Stimulated activated CD4-positive, alpha-beta T cell treated with anti-CD3 and anti-CD28 coated beads, Interleukin-12 subunit alpha, Interleukin-12 subunit beta, amount 100 ng/mL, for 24 hours (primary cell): ENCODE results near the gene SLC13A5.
A peak's percentile ranks its signal among the peaks of the same experiment; 100 is the strongest.

ENCODE experiments used
- DNase-seq, 2 experiments: peaks; one replicate each; pipeline ENCODE4 v3.0.0-alpha.2; 2020; ENCODE audit warnings: low read depth in 2 of 2

Gene SLC13A5

GRCh38 chr17:6684460-6684783, 28.7 kb downstream of the SLC13A5 start:
- no peak for DNase-seq

- DNase-seq, result no peak
These were observed 29.3 kb downstream of the SLC13A5 start for GRCh38 chr17:6683730-6684459.

- DNase-seq, result no peak
These were observed 30.0 kb downstream of the SLC13A5 start for GRCh38 chr17:6683081-6683684.

GRCh38 chr17:6682339-6682738, 30.8 kb downstream of the SLC13A5 start:
- DNase-seq, result no peak

GRCh38 chr17:6681671-6682070, 31.5 kb downstream of the SLC13A5 start:
- no peak for DNase-seq

GRCh38 chr17:6681176-6681575, 32.0 kb downstream of the SLC13A5 start:
- DNase-seq, result no peak

GRCh38 chr17:6679241-6679640, 33.9 kb downstream of the SLC13A5 start:
- DNase-seq, result no peak

GRCh38 chr17:6677946-6678345, 35.2 kb downstream of the SLC13A5 start:
- no peak for DNase-seq

GRCh38 chr17:6677158-6677831, 35.9 kb downstream of the SLC13A5 start:
- DNase-seq, result no peak

- no peak for DNase-seq
These were observed 36.4 kb downstream of the SLC13A5 start for GRCh38 chr17:6676802-6677157.

- DNase-seq, result no peak
These were observed 37.9 kb downstream of the SLC13A5 start for GRCh38 chr17:6675201-6675825.

GRCh38 chr17:6674586-6674985, 38.6 kb downstream of the SLC13A5 start:
- no peak for DNase-seq

GRCh38 chr17:6671431-6671830, 41.7 kb downstream of the SLC13A5 start:
- no peak for DNase-seq

GRCh38 chr17:6670999-6671398, 42.2 kb downstream of the SLC13A5 start:
- DNase-seq, result no peak

GRCh38 chr17:6670571-6670970, 42.6 kb downstream of the SLC13A5 start:
- no peak for DNase-seq

GRCh38 chr17:6669479-6670212, 43.5 kb downstream of the SLC13A5 start:
- DNase-seq, result no peak

GRCh38 chr17:6668727-6669425, 44.3 kb downstream of the SLC13A5 start:
- no peak for DNase-seq

- no peak for DNase-seq
These were observed 45.0 kb downstream of the SLC13A5 start for GRCh38 chr17:6668219-6668618.

GRCh38 chr17:6667516-6667915, 45.7 kb downstream of the SLC13A5 start:
- no peak for DNase-seq

- DNase-seq, result no peak
These were observed 46.6 kb downstream of the SLC13A5 start for GRCh38 chr17:6666557-6666956.

- peak in 1 of 2 experiments; percentile 32 for DNase-seq
These were observed 47.1 kb downstream of the SLC13A5 start for GRCh38 chr17:6666077-6666521.
